HG03439 (cell line): ENCODE measurements around the gene PTPRN.
"Not testable (repeated sequence)": the region's sequence is repeated elsewhere in the genome, so short reads cannot be mapped to it uniquely, and the experiment has no call there.

Experiments used
- ATAC-seq: cut with Tn5 transposase; IDR thresholded peaks from one replicate; pipeline ENCODE4 v1.9.1; 2021; ENCODE audit warnings: mild to moderate bottlenecking, moderate library complexity; ENCODE audit not compliant: unreplicated experiment

PTPRN gene

DNA sequence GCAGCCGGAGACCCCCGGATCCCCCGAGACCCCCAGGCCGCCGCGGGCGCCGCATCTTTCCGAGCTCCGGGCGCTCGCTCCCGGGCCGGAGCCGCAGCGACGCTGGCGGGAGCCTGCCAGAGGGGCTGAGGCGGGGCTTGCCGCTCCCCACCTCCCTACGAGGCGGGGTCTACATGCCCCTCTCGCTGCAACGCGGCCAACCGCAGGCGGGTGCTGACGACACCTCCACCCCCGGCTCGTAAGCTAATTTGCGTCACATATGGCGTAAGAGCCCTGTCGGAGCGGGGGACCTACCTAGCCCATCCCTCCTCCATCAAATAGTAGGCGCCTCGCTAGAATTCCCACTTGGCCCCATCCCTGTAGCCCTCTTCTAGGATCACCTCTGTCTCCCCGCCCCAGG, at the start of gene PTPRN:
Gene PTPRN (minus strand): TSS at position 124 of the 400 bp plus-strand sequence. CDS start 69 bp downstream, at position 55.
- ATAC-seq: no peak

DNA sequence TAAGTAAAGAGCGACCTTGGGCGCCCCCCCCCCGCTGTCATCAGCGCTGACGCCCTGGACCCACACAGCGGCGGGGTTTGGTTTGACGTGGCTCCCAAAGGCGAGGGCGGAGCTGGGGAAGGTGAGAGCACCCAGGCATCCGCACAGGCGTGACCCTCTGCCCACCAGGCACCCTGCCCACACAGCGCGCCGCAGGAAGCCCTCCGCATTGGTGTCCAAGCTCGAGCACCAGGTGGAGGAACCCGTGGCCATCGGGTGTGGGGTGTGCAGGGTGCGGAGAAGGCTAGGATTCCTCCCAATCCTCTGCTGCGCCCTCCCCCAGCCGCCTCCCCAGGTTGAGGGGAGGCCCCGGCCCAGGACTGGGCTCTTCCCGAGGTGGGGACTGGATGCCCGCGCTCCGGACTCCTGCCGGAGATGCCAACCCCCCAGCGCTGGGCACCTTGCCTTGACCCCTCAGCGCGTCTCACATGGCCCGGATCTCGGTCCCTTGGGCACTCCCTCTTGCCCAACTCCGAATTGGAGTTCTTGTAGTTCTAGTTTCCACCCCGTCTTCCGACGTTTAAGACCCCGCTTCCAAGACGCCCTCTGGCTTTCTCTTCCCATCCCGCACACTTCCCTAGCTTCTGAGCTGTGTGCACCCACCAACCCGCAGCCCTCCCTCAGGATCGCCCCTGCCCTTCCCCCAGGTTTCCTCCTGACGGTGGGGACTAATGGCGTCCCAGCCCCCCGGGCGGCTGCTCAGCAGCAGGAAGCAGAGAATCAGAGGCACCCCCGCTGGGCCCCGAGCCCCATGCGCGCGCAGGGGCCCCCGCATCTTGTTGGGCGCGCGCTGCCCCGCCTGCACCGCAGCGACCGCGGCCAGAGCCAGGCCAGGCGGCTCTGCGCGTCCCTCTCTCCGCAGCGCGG, 49.2 kb upstream of the PTPRN start:
- ATAC-seq: no peak

DNA sequence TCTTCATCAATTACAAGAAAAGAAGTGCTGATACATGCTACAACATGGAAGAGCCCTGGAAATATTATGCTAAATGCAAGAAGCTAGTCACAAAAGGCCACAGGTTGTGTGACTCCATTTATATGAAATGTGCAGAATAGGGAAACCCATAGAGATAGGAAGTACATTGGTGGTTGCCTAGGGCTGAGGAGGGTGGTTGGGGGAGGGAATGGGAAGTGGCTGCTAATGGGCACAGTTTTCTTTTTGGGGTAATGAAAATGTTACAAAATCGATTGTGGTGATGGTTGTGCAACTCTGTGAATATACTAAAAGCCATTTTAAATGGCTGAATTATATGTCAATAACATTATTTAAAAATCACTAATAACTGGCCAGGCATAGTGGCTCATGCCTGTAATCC, 47.6 kb upstream of the PTPRN start:
- no peak for ATAC-seq

DNA sequence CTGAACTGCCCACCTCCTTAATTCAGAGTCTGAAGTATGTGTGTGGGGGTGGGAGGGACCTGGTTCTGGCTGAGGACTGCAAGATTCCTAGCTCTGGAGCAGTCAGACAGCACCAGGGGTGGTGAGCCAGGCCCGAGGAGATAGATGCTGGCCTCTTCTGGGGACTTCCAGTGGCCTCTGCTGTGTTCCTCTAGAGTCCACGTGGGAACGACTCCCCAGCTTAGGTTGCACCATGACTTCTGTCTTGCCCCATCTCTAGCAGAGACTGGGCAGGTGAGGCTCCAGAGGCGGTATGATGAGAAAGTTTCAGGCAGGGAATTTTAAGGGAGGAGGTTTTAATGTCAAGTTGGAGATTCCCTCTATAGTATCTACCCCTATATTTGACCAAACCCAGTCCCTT, 45.4 kb upstream of the PTPRN start:
- no peak for ATAC-seq

DNA sequence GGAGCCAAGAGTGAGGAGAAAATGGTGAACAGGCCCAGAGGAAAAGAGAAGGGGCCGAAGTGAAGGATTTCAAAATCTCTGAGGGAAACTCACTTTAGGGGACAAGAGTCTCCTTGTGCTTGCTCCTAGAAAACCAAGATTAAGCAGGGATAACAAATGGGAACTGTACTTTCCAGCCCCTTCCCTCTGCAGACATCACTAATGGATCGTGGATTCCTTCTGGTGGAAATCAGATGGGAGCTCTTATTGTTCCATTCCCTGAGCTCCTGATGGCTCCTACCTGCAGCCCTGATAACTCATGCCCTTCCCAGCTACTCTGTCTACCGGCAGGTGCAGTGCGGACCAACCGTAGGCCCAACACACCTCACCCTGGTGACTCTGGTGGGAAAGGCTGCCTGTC, 43.9 kb upstream of the PTPRN start:
- ATAC-seq: no peak

DNA sequence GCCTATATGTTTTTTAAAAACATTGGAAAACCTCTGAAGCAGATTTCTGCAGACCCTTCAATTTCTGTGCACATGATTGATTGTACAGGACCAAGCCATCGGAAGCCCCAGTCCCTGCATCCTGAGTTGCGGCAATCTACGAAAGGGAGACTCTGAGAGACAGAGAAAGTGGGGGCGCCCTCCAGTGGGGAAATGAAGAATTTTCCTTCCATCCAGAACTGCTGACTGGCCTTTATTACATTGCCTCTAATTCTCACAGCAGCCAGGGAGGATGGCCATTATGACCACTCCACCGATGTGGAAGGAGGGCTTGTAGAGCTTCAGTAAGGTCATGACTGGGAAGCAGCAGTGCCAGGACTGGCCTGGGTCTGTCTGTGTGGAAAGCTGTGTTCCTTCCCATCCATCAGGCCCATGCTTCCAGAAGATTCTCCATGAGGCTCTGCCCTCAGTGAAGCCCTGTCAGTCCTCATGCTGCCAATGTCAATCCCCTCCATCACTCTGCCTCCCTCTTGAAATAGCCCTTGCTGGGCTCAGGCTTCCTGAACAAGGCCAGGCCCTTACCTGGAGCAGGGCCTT, 43.3 kb upstream of the PTPRN start:
- ATAC-seq: peak; percentile 57

DNA sequence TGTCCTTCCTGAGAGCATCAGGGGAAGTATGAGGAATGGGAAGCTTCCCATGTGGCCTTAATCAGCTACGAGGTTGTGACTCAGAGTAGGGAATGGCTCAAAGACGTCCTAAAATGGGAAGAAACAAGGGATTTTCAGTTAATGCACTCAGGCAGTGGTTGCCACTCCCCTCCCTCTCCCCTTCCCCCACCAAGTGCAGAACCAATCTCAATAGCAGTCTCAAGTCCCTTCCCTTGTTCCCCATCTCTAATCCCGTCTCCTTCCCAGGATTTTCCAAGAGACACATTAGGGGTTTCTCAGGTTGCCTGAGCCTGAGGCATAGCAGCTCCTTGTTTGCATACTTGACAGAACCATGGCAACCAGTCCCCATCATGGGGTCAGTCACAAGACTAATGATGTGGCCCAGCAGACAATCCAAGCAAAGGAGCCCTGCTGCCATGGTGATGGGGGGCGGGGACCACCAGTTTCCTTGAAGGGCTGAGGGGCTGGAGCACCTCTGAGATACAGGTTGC, 41.6 kb upstream of the PTPRN start:
- ATAC-seq: no peak

DNA sequence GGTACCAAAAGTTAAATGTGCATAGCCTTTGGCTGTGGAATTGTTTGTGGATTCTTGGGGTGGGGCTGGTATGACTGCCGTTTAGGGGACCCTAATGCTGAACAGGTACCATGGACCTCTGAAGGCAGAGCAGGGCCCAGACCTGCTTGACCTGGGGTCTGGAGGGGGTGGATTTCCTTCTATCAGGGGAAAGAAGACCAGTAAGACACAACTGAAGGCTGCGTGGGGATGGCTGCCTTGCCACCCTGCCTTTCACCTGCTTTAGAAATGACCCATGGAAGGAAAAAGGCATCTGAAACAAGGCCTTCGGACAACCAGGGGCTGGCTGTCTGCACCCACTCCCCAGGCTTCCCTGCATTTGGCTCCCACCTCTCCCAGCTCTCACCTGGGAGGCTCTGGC, 41.0 kb upstream of the PTPRN start:
- no peak for ATAC-seq

DNA sequence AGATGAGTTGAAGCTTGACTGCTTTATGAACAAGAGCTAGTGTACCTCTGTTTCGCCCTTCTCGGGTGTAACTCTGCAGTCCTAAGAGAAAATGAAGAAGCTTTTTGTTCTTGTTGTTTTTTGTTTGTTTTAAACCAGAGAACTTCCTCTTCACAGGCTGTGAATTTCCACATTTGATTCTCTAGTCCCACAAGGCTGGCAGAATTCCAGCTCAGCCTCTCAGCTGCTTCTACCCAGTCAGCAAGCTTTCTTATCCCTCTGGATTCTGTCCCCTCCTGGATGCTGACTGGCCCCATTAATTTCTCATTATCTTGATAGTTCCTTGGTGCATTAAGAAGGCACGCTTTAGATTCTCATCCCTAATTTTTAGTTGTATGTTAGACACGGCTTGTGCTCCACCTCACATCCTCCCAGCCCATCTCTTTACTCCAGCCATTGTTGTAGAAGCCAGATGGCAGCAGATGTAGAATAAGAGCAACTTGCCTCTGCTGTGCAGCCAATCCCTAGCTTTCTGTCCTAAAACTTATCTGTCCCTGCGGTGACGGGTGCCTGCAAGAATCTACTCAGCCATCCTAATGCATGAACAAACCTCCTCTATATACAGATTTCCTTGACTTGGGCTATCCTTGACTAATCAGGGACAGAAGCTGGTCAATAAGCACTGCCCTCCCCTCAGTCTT, 35.7 kb upstream of the PTPRN start:
- ATAC-seq: no peak

DNA sequence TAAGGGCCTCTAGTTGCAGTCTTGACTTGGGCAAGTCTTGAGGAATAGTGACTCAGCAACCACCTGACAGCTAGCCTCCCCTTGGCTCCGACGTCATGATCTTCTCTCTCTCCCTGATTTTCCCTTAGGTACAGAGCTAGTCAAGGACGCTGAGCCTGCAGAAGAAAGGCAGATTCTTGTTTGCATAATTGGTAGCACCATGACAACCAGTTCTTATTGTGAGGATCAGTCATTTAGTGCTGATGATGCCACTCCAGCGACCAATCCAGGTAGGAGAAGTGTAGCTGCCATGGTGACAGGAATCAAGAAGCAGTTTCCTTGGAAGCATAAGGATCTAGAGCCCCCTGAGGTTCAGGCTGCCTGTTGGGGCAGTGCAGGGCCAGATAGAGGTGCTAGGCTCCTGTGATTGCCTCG, 26.2 kb upstream of the PTPRN start:
- ATAC-seq: no peak

DNA sequence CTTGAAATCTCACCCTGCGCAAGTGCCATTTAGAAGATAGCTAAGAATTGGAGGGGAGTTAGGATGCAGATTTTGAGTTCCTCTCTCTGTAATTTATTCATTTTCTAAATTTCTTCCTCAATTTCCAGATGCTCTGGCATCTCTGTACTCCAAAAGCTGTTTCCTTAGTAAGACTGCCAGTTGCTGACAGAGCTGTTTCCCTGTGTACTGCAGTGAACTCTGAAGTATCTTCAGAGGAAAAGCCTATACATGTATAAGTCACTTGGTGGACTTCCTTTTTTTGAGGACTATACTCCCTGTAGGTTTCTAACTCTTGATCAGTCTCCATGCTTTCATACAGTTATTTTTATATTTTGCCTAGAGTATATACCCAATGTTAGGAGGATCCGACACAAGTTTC, 24.9 kb upstream of the PTPRN start:
- no peak for ATAC-seq

DNA sequence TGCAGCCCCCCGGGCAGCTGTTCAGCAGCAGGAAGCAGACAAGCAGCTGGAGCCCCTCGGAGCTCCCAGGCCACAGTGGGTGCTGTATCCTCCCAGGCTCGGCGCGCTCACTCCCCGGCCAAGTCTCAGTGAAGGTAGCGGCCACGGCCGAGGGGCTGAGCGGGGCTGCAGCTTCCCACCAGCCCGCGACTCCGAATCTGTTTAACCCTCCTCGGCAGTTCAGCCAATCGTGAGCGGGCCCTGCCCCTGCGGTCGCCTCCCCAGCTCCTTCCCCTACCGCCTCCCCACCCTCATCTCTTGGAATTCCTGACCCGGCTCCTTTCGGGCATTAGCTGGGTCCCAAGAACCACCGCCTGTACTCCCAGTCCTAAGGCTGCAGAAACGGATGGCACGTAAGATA, 23.3 kb upstream of the PTPRN start, which contains the start of gene RESP18:
Gene RESP18 (minus strand): TSS at position 203 of the 400 bp plus-strand sequence.
- no peak for ATAC-seq

DNA sequence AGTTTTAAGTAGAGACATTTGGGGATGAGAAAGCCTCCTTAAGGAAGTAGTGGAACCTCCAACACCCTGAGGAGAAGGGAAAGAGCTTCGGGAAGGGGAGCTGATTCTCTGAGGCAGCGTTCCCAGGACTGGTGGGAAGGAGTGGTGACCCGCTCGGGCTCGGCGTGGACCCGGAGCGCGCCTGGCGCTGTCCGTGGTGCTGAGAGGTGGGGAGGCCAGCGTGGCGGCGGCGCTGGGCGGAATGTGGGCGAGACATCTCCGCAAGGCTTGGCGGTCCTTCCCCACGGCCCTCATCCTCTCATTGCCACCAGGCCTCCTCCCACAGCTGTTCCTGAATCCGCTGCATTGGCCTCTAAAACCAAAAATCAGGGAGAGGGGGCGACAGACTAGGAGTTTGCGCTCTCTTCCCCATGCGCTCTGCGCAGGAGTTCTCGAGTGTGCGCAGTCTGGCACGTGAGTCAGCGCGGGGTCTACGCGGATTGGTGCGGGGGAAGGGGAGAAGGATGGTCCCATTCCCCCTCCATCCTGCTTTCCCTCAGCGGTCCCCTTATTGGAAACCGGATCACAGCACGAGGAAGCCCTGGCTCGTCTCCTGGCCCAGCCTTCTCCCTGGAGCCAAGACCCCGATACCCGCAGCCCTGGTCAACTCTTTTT, 22.5 kb upstream of the PTPRN start:
- ATAC-seq: no peak

DNA sequence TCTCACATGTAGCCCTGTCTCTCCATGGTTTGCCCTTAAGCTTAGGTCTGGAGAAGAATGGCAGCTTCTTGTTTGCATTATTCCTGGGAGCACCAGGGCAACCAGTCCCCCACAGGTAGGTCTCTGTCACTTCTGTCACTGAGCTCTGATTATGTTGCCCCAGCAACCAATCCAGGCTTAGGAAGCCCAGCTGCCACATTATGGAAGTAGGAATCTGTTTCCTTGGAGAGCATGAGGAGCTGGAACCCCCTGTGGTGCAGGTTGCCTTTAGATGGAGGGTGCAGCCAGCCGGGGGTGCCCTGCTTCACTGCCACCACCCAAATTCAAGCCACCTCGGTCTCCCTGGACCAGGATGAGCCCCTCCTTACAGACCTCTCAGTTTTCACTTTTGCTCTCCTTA, 18.5 kb upstream of the PTPRN start:
- no peak for ATAC-seq

DNA sequence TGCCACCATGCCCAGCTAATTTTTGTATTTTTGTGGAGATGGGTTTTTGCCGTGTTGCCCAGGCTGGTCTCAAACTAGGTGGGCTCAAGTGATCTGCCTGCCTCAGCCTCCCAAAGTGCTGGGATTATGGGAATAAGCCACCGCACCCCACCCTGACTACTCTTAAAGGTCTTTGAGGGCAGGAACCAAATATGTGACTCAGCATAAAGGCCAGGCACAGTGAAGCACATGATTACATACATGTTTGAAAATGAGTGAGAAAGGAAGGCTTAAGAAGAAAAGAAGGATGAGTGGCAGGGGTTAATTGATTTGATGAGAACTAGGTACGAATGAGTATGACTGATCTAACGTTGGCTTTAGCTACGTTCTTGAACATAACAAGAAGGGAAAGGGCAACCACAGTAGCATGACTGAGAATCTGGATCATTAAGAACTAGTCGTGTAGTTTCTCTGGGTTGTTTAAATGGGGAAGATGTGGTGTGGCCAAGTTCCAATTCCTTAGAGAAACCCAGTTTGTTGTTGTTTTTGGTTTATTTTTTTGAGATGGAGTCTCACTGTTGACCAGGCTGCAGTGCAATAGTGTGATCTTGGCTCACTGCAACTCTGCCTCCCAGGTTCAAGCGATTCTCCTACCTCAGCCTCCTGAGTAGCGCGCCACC, 16.6 kb upstream of the PTPRN start:
- no peak for ATAC-seq

DNA sequence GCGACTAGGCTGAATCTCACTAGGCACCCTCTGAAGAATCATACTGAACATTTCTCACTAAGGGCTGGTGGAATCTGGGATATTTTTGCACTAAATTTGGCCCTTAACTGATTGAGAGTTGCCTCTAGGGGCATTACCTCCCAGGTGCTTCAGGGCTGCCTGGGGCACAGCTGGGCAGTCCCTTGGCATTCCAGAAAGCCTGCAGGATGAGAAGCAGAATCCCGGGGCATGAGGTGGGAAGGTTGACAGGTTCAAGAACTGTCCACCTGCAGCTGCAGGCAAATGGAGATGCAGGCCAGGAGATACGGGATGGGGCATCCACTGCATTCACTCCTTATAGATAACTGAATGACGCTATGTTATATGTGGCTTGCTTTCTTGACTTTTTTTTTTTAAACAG, 15.9 kb upstream of the PTPRN start:
- ATAC-seq: no peak

DNA sequence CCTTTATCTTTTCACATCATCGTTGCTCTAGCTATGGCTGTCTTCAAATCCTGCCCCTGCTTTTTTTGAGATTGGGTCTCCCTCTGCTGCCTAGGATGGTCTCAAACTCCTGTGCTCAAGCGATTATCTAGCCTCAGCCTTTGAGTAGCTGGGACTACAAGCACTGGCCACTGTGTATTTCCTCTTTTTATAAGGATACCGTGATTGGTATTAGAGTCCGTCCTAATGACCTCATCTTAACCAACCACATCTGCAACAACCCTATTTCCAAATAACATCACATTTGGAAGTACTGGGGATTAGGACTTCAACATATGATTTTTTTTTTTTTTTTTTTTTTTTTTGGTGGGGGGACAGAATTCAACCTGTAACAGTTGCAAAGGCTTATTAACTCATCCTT, 14.2 kb upstream of the PTPRN start:
- no peak for ATAC-seq

DNA sequence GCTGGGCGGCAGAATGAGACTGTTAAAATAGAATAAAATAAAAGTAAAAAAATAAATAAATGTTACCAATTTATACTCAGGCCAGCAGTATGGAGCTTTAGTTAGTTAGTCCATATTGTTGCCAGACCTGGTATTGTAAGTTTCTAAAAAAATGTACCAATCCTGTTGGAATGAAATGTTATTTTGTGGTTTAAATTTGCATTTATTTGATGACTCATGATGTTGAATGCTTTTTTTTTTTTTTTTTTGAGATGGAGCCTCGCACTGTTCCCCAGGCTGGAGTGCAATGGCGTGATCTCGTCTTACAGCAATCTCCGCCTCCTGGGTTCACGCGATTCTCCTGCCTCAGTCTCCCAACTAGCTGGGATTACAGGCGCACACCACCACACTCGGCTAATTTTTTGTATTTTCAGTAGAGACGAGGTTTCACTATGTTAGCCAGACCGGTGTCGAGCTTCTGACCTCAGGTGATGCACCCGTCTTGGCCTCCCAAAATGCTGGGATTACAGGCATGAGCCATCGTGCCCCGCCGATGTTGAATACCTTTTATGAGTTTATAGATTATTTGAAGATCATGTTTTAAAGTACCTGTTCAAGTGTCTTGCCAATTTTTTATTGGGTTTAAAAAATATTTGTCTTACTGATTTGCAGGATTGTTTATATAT, 5.7 kb upstream of the PTPRN start:
- no peak for ATAC-seq

DNA sequence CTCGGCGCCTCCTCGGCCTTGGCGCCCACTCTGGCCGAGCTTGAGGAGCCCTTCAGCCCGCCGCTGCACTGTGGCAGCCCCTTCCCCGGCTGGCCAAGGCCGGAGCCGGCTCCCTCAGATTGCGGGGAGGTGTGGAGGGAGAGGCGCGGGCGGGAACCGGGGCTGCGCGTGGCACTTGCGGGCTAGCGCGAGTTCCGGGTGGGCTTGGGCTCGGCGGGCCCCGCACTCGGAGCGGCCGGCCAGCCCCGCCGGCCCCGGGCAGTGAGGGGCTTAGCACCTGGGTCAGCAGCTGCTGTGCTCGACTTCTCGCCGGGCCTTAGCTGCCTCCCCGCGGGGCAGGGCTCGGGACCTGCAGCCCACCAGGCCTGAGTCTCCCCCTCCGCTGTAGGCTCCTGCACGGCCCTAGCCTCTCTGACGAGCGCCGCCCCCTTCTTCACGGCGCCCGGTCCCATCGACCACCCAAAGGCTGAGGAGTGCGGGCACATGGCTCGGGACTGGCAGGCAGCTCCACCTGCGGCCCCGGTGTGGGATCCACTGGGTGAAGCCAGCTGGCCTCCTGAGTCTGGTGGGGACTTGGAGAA, 3.6 kb upstream of the PTPRN start:
- ATAC-seq: not testable (repeated sequence)
